ENCODE results near the gene SH3BP5L. TPM values are rescaled to one million over a fixed set of nuclear protein-coding genes. Genes with fewer than 3 reads are reported as not detected.
A peak's percentile ranks its signal among the peaks of the same experiment; 100 is the strongest.

SH3BP5L gene
- total RNA-seq, 3 donors from 2014 or later, result 11.5 to 18.9 (median 13.4) TPM

- no peaks in the 10 kb centered on the region for H3K9me3 ChIP-seq
- no peaks in the 10 kb centered on the region for H3K27me3 ChIP-seq
- DNase-seq (ENCODE audit: low spot score in 2 of 2), result no peak
- peaks cover 11% of the 10 kb centered on the region for H3K36me3 ChIP-seq
- H3K4me1 ChIP-seq, result peaks cover 0 to 6% of the 10 kb centered on the region in 2 donors
- intact Hi-C loops (cut with DNase I; ENCODE audit: low total_unique reads), result no loop called here
- TF ChIP-seq POLR2AphosphoS5 (IDR thresholded peaks at IDR 0.05) (no peak), CTCF (IDR thresholded peaks at IDR 0.05) (no peak), POLR2A (IDR thresholded peaks at IDR 0.05) (no peak)
- H3K4me3 ChIP-seq, result no peak overlapping the region
- peak overlapping the region in 1 of 2 donors; percentile 2 for H3K27ac ChIP-seq
These were observed 15.6 kb downstream of the SH3BP5L start for GRCh38 chr1:248810000-248810726.

- Histone ChIP-seq H3K4me3 (no peak overlapping the region), H3K27ac (no peak overlapping the region), H3K4me1 (peaks cover 0 to 6% of the 10 kb centered on the region in 2 donors), H3K27me3 (no peaks in the 10 kb centered on the region), H3K9me3 (no peaks in the 10 kb centered on the region), H3K36me3 (peaks cover 5% of the 10 kb centered on the region)
- TF ChIP-seq CTCF (IDR thresholded peaks at IDR 0.05) (no peak), POLR2AphosphoS5 (IDR thresholded peaks at IDR 0.05) (no peak), POLR2A (IDR thresholded peaks at IDR 0.05) (no peak)
- DNase-seq (ENCODE audit: low spot score in 2 of 2), result no peak
- intact Hi-C loops (cut with DNase I; ENCODE audit: low total_unique reads), result no loop called here
These were observed 16.8 kb downstream of the SH3BP5L start for GRCh38 chr1:248808876-248809275.

- H3K4me3 ChIP-seq, result no peak overlapping the region
- no peak overlapping the region for H3K27ac ChIP-seq
- intact Hi-C loops (cut with DNase I; ENCODE audit: low total_unique reads), result no loop called here
- TF ChIP-seq POLR2AphosphoS5 (IDR thresholded peaks at IDR 0.05), result no peak
- peak in 2 of 3 donors; percentile 43 to 69 for TF ChIP-seq CTCF (IDR thresholded peaks at IDR 0.05)
- H3K9me3 ChIP-seq, result no peaks in the 10 kb centered on the region
- peaks cover 0 to 6% of the 10 kb centered on the region in 2 donors for H3K4me1 ChIP-seq
- no peaks in the 10 kb centered on the region for H3K36me3 ChIP-seq
- no peak for DNase-seq (ENCODE audit: low spot score in 2 of 2)
- no peaks in the 10 kb centered on the region for H3K27me3 ChIP-seq
These were observed 18.5 kb downstream of the SH3BP5L start for GRCh38 chr1:248807067-248807737.

- intact Hi-C loops (cut with DNase I; ENCODE audit: low total_unique reads), result no loop called here
- Histone ChIP-seq H3K9me3 (no peaks in the 10 kb centered on the region), H3K36me3 (no peaks in the 10 kb centered on the region), H3K27ac (no peak overlapping the region), H3K27me3 (peaks cover 0 to 8% of the 10 kb centered on the region in 2 donors), H3K4me3 (no peak overlapping the region), H3K4me1 (peaks cover 0 to 1% of the 10 kb centered on the region in 2 donors)
- DNase-seq (ENCODE audit: low spot score in 2 of 2), result no peak
- TF ChIP-seq POLR2A (IDR thresholded peaks at IDR 0.05) (no peak), CTCF (IDR thresholded peaks at IDR 0.05) (no peak)
These were observed 19.8 kb downstream of the SH3BP5L start for GRCh38 chr1:248805876-248806275.

Measured in breast epithelium (tissue), 4 donors.